GM21381 (cell line): ENCODE data around the gene CPD.
"Not testable (repeated sequence)": the region's sequence is repeated elsewhere in the genome, so short reads cannot be mapped to it uniquely, and the experiment has no call there.

ENCODE experiments used
- ATAC-seq: cut with Tn5 transposase; IDR thresholded peaks from one replicate; pipeline ENCODE4 v1.9.1; 2021; ENCODE audit warnings: mild to moderate bottlenecking, moderate library complexity; ENCODE audit not compliant: unreplicated experiment

Gene CPD

GRCh38 chr17:30381340-30381659, 2.6 kb downstream of the CPD start:
- no peak for ATAC-seq

DNA sequence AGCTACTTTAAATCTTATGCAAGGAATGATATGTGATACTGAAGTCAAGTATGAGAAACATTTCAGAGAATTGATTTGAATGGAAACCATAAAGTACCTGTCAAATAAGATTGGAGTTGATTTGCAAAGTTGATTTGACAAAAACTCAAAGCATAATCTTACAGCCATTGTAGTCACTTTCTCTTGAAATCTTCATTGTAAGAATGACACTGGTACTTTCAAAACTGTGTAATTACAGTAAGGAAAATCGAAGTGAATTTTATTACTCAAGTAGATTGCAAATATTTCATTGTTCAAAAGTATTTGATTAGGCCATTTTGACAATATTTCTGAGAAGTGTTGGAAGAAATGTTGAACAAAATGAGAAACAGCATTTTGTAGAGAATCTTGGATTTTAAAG, 3.6 kb downstream of the CPD start:
- no peak for ATAC-seq

DNA sequence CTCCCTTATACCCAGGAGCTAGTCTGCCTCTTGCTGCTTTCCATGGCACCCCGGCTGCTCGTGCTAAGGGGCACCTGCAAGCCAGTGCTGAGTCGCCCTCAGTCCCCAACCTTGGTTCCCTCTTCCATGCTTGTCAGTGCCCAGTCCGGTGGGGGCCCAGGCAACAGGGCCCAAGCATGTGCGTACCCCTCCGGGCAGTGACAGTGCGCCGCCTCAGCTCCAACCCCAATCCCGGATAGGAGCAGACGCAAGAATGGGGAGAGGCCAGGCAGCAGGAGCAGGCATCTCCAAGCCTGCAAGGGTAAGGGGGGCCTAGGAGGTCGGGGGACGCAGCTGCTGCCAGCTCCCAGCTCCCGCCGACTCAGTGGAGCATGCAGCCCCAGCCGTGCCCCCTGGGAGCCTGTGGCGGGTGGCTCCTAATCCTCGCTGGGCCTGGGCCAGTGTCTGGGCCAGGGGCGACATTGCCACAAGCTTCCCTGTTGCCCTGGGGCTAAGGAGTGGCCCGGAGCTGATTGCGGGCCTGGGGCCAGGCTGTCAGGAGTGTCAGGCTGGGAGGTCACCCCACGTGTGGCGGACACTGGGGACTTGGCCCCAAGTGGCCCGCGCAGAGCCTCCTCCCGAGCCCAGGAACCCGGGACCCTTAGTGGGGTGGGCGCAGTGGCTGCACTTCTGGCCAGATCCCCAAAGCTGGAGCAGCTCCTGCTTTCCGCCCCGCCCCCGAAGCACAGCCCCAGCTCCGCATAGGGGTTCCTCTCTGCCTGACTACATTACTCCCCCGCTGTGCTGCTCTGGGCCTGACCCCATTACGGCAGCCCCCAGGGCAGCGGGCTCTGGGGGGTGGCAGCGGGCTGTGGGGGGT, 9.8 kb downstream of the CPD start:
- ATAC-seq: no peak

DNA sequence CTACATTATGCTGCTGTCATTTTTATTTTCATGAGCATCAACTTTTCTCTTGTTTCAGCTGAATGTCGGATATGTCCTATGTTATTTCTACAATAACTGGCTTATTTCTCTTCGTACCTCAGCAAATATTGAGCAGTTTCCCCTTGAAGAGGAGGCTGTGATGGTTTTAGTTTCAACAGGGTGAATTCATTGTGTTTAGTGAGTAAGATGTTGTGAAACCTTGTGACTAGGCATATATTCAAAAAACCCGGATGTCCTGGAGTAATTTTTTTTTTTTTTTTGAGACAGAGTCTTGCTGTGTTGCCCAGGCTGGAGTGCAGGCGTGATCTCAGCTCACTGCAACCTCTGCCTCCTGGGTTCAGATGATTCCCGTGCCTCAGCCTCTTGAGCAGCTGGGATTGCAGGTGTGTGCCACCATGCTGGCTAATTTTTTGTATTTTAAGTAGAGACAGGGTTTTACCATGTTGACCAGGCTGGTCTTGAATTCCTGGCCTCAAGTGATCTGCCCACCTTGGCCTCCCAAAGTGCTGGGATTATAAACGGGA, 11.1 kb downstream of the CPD start:
- no peak for ATAC-seq

- no peak for ATAC-seq
These were observed 12.8 kb downstream of the CPD start for GRCh38 chr17:30391534-30391933.

- ATAC-seq: no peak
These were observed 14.8 kb downstream of the CPD start for GRCh38 chr17:30393491-30393890.

DNA sequence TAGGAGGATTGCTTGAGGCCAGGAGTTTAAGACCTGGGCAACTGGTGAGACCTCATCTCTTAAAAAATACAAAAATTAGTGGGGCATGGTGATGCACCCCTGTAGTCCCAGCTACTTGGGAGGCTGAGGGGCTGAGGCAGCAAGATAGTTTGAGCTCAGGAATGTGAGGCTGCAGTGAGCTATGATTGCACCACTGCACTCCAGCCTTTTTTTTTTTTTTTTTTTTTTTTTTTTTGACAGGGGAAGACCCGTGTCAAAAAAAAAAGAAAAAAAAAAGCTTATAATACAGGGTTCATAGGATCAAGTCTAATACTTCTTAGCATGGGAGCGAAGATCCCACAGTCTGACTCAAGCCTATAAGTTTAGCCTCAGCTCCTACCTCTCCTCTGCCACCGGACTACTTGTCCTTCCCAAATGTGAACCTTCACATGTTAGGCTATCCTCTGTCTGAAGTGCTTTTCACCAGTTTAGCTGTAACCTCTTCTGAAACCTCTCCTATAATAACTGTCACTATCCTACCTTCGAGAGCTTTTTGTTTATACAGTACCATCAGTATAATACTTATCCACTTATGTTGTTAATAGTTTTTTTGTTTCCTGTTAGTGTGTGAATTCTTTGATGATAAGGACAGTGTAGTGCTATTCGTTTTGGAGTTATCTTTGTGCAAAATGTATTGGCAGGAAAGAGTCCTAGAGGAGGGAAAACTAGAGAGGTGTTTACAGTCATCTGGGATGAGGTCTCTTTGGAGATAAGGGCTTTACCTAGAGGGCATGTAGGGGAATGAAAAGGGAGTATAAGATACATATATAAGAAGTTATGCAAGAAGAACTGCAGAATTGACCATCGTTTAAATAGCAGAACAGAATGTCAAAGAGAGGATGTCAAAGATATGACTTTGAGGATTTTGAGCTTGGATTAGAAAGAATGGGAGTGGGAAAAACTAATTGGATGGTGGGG, 15.5 kb downstream of the CPD start:
- no peak for ATAC-seq

- ATAC-seq: no peak
These were observed 16.8 kb downstream of the CPD start for GRCh38 chr17:30395398-30396022.

DNA sequence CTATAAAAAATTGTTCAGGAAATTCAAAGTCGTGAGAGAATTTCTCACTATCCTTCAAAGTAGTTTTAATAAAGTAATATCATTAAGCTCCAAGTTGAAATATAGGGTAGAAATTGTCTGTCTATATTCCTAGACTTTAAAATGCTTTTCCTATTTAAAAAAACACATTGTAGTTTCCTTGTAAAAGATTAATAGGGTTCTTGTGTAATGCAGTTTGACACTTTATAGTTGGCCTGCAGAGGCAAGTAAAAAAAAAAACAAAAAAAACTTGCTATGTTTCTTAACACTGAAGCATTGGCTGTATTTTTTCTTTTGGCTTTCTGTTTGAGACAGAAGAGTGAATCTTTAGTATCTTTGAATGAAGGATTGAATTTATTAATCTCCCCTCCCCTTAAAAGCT, 17.4 kb downstream of the CPD start:
- ATAC-seq: no peak

DNA sequence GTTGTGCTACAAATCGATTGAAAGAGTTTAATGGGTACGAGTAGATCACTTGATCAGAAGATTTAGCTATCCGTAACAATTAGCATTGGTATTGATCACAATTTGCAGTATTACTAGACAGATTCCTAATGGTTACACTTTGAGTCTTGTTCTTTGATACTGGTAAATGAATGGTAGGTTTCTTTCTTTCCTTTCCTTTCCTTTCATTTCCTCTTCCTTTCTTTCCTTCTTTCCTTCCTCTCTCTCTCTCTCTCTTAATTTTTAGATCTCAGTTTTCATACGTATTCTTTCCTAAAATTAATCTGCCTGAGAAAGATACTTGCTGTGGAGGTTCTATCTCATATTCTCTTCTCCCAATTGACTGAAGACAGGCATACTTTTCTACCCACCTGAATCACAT, 17.9 kb downstream of the CPD start:
- no peak for ATAC-seq

GRCh38 chr17:30398328-30399041, 19.8 kb downstream of the CPD start:
- no peak for ATAC-seq

DNA sequence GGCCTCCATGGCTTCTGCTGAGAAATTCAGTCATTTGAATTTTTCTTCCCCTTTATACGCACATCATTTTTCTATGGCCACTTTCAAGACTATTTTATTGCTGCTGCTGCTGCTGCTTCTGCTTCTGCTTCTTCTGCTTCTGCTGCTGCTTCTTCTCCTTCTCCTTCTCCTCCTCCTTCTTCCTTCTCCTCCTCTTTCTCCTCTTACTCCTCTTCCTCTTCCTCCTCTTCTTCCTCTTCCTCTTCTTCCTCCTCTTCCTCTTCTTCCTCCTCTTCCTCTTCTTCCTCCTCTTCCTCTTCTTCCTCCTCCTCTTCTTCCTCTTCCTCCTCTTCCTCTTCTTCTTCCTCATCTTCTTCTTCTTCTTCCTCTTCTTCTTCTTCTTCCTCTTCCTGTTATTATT, 22.4 kb downstream of the CPD start:
- ATAC-seq: no peak

DNA sequence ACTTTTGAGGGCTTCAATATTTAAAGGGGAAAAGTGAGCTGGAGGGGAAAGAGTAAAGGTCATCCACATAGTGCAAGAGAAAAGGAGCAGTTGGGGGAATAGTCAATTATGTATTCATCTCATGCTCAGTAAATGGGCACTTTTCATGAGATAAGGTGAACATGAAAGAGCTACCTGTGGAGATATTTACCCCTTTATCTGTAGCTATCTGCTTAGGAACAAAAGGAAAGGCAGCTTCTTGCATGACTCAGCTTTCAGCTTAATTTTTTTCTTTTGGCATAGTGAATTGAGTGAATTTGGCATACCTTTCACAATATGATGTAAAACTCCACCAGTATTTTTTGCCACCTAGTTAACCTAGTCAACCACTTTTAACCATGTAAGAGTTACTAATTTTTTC, 26.4 kb downstream of the CPD start:
- ATAC-seq: no peak

DNA sequence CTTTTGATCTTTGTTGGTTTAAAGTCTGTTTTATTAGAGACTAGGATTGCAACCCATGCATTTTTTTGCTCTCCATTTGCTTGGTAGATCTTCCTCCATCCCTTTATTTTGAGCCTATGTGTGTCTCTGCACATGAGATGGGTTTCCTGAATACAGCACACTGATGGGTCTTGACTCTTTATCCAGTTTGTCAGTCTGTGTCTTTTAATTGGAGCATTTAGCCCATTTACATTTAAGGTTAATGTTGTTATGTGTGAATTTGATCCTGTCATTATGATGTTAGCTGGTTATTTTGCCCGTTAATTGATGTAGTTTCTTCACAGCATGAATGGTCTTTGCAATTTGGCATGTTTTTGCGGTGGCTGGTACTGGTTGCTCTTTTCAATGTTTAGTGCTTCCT, 31.9 kb downstream of the CPD start:
- ATAC-seq: not testable (repeated sequence)

- not testable (repeated sequence) for ATAC-seq
These were observed 33.3 kb downstream of the CPD start for GRCh38 chr17:30412008-30412496.

DNA sequence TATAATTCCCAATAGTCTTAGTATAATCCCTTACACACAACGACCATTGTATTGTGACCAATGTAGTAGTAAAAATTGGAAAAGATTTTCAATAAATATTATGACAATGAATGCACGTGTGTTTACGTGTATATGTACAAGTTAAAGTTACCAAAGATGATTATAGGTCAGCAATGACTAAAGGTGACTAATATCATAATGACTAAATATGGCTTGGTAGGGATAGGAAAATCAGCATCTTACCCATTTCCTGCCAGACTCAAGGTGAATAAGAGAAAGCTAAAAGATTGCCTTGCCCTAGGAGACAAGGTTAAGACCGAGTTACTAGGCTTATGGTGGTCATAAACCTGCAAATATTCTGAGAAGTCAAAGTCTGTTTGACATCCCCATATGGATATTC, 34.4 kb downstream of the CPD start:
- ATAC-seq: no peak

DNA sequence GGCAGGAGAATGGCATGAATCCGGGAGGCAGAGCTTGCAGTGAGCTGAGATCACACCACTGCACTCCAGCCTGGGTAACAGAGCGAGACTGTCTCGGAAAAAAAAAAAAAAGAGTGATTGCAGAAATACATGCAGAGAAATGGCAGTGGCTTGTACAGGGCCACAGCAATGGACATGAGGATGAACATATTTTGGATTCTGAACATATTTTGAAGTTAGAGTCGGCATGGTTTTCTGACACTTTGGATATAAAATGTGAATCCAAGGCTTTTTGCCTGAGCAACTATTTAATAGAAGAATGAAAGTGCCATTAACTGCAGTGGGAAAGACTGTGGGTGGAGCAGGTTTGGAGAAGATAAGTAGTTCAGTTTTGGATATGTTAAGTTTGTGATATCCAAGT, 35.8 kb downstream of the CPD start:
- no peak for ATAC-seq

DNA sequence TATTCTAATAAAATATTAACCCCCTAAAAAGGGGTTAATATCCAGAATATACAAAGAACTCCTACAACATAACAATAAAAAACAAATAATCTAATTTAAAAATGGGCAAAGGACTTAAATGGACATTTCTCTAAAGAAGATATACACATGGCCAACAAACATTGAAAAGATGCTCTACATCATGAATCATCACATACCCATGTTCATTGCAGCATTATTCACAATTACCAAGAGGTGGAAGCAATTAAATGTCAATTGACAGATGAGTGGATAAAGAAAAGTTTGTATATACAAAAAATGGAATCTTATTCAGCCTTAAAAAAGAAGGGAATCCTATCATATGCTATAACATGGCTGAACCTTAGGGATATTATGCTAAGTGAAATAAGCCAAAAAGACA, 36.8 kb downstream of the CPD start:
- ATAC-seq: no peak

DNA sequence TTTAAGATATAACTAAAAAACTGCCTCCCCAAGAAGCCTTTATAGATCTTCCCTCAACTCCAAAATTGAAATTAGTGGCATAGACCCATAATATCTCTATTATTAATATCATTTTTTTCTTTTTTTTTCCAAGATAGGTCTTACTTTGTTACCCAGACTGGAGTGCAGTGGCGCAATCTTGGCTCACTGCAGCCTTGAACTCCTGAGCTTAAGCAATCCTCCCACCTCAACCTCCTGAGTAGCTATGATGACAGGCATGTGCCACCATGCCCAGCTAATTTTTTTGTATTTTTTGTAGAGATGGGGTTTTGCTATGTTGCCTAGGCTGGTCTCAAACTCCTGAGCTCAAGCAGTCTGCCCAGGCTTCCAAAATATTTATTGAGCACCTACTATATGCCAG, 39.3 kb downstream of the CPD start:
- ATAC-seq: not testable (repeated sequence)

DNA sequence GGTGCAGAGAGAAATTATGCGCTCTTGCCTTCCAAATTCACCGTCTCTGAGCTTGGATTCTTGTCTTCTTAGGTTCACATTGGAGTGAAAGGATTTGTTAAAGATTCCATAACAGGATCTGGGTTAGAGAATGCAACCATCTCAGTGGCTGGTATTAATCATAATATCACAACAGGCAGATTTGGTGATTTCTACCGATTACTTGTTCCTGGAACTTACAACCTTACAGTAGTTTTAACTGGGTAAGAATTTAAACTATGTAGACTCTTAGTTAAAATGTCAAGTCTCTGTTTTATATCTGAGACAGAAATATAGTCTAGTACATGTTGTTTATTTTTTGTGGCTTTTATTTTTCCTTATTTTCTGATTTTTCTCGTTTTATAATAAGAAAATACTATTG, 42.9 kb downstream of the CPD start:
- ATAC-seq: no peak

DNA sequence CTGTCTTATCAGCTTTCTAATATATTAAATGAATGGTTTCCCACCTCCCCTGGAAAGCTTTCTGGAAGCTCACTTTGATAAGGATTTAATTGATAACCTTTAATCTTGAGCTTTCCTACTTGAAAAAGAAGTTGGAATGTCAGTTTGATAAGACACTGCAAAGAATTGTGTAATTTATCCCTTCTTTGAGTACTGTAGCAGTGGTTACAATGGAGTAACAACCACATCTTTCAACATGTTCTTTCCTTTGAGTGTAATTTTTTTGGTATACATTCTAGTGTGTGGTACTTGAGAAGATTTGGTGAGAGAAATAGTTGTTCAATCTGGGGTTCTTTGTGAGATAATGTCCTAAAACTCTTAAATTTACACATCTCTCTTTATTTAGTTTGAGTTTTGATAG, 43.4 kb downstream of the CPD start:
- no peak for ATAC-seq
